Stimulated activated CD8-positive, alpha-beta memory T cell treated with anti-CD3 and anti-CD28 coated beads, Interleukin-15, amount 100 ng/mL, for 24 hours (primary cell): ENCODE results near the gene SHROOM3.

ENCODE experiments used
- DNase-seq: peaks from one replicate; pipeline ENCODE4 v3.0.0-alpha.2; 2020; ENCODE audit warnings: low read depth

SHROOM3 gene

DNA sequence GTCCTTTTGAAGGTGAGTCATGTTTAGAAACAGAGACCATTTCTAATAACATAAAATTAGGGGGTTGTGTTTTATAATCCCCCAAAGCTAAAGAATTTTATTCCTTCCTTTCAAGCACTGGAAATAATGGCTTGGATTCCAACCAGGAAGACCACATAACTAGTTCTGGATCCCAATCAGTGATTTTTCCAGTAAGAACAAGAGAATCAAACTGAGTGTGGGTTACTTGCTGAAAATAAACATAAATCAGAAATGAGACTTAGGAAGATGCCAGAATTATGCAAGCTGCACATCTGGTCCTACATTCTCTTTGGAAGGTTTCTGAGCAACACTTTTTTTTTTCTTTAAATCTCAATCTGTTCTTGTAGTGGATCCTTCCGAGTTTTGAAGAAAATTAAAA, 386.6 kb downstream of the SHROOM3 start:
- no peak for DNase-seq

DNA sequence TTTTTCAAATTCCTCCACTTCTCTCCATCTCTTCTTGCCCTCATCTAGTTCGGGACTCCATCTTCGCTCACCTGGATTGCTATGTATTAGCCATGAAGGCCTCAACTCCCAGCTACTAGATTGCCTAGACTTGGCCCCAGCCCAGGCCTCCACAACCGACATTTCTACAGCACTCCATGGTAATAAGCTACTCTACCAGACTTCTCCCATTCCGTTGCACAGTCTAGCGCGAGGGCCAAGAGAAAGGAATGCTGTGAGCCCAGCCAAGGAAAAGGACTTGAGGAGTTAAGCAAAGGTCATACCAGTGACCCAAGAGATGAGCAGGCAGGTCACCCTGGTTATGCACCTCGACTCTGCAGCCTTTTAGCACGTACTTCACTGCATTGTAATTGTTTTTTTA, 387.3 kb downstream of the SHROOM3 start:
- DNase-seq = no peak

DNA sequence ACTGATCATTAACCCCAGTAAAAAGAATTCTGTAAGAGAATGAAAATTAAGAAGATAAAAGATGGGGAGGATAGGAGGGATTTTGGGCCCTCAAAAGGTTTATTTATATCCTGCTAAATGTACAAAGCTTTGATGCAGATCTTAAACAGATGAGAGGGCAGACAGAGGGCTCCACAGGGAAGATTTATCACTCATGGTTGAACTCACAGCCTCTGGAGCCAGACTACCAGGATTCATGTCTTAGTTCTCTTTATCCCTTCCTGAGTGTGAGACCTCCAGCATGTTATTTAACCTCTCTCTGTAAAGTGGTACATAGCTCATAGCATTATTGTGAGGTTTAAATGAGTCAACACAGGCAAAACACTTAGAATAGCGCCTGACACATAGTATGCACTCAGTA, 388.5 kb downstream of the SHROOM3 start:
- no peak for DNase-seq

DNA sequence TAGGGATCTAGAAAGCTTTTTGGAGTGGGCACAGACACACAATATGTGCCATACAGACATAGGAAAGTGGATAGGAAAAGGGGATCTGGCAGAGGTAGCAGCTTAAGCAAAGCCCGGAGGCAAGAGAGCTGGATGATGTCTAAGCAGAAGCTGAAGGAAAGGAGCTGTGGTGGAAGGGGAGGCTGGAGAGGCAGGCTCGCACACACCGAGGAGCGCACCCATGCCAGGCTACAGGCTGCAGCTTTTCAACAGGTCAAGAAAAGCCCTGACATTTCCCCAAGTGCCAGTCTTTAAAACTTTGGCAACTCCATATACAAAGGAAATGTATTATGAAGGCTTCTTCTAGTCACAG, 395.6 kb downstream of the SHROOM3 start:
- no peak for DNase-seq

DNA sequence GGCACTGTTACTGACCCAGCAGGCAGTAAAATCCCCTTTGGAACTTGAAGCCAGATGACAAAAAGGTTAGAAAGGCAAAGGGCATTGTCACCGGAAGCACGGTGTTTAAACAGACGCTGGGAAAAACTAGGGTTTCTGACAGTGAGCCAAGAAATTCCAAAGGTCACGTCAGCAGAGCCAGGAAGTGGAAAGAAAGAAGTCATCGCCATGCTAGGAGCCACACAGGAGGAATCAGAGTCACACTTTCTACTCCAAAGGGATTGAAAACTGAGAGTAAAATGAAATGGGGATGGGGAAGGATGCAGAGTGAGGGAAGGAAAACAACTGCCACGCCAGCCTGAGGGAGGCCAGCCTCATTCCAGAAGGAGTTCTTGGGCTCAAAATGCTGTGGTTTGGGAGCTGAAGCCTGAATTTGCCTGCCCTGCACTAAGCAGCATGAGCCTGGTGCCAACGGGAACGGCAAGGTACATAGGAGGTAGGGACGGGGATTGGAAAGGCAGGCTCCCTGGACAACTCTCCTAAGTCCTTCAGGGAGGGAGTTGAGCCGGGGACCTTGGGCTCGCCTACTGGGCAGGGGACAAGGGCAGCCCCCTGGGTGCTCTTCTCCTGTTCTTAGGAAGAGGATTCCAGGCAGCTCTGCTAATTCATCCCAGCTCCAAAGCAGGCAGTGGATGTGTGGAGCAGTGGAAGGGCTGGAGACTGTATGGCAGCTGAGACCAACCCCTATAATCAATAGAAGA, 396.1 kb downstream of the SHROOM3 start:
- DNase-seq = no peak

DNA sequence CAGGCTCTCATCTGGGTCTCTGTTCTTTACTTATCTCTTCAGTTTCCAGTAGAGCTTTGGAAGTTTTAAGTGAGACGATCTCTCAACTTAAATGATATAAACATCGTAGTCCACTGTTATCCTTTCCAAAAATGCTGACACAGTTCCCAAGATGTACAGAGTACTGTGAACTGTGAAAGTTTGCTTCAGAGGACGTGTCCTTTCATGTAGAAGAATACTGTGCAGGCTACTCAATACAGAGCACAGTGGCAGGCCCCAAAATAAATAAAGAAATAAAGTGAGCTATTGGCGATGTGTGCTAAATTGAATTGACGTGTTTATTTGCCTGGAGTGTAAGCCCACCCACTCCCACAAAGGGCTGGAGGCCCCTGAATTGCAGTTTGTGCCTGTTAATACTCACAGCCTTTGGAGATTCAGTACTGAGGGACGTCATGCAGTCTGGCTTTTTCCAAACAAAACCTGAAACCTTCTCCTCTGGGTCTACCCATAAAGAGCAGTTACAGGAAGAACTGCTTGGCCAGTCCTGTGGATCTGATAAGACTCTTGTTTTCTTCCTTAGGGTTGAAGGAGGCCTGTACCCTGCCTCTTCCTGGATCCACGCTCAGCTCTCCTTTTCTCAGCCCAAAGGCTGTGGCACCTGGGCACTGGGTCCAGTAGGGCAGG, 396.8 kb downstream of the SHROOM3 start:
- no peak for DNase-seq
